Stimulated activated CD4-positive, alpha-beta T cell treated with anti-CD3 and anti-CD28 coated beads, Interleukin-12 subunit alpha, Interleukin-12 subunit beta, amount 100 ng/mL, for 48 hours (primary cell): ENCODE data around the gene CMTM2.
A peak's percentile ranks its signal among the peaks of the same experiment; 100 is the strongest.
"Not testable (repeated sequence)": the region's sequence is repeated elsewhere in the genome, so short reads cannot be mapped to it uniquely, and the experiment has no call there.

Source experiments
- DNase-seq, 3 donors: peaks; one replicate each; pipeline ENCODE4 v3.0.0-alpha.2; 2020; ENCODE audit warnings: low read depth in 2 of 3, low spot score in 1 of 3

The CMTM2 gene

GRCh38 chr16:66552286-66553177 lies 26.7 kb upstream of the CMTM2 start, which contains the start of gene CKLF:
Gene CKLF (plus strand): TSS chr16:66552576. CDS start chr16:66552716, 140 bp downstream.
- DNase-seq = peak; percentile 79 to 87 (median 81)

- DNase-seq = no peak
These were observed 26.0 kb upstream of the CMTM2 start for GRCh38 chr16:66553223-66553622.

- no peak for DNase-seq
These were observed 25.2 kb upstream of the CMTM2 start for GRCh38 chr16:66554021-66554420.

- no peak for DNase-seq
These were observed 24.8 kb upstream of the CMTM2 start for GRCh38 chr16:66554495-66554894.

GRCh38 chr16:66560107-66560506 lies 19.2 kb upstream of the CMTM2 start:
- no peak for DNase-seq

- no peak for DNase-seq
These were observed 17.7 kb upstream of the CMTM2 start for GRCh38 chr16:66561381-66562080.

- DNase-seq = no peak
These were observed 16.9 kb upstream of the CMTM2 start for GRCh38 chr16:66562409-66562808.

GRCh38 chr16:66562986-66563385 lies 16.3 kb upstream of the CMTM2 start:
- no peak for DNase-seq

GRCh38 chr16:66563574-66564334 lies 15.5 kb upstream of the CMTM2 start:
- no peak for DNase-seq

- DNase-seq = no peak
These were observed 13.0 kb upstream of the CMTM2 start, which contains the start of gene CMTM1 for GRCh38 chr16:66566051-66566901. Gene CMTM1 (plus strand): TSS chr16:66566439. CDS start chr16:66566514, 75 bp downstream.

GRCh38 chr16:66567270-66567669 lies 12.0 kb upstream of the CMTM2 start:
- not testable (repeated sequence) for DNase-seq

- no peak for DNase-seq
These were observed 10.9 kb upstream of the CMTM2 start for GRCh38 chr16:66568355-66568754.

GRCh38 chr16:66569131-66569530 lies 10.1 kb upstream of the CMTM2 start:
- no peak for DNase-seq

GRCh38 chr16:66569827-66570405 lies 9.3 kb upstream of the CMTM2 start:
- no peak for DNase-seq

GRCh38 chr16:66572356-66572755 lies 6.9 kb upstream of the CMTM2 start:
- DNase-seq = no peak

GRCh38 chr16:66574081-66574480 lies 5.2 kb upstream of the CMTM2 start:
- DNase-seq = no peak

GRCh38 chr16:66574531-66574930 lies 4.7 kb upstream of the CMTM2 start:
- no peak for DNase-seq

GRCh38 chr16:66575060-66575459 lies 4.2 kb upstream of the CMTM2 start:
- DNase-seq = no peak

GRCh38 chr16:66576296-66576695 lies 3.0 kb upstream of the CMTM2 start:
- no peak for DNase-seq

- no peak for DNase-seq
These were observed 1.4 kb downstream of the CMTM2 start for GRCh38 chr16:66580605-66581209.
